ENCODE data around the gene KMT2D.

KMT2D gene

DNA sequence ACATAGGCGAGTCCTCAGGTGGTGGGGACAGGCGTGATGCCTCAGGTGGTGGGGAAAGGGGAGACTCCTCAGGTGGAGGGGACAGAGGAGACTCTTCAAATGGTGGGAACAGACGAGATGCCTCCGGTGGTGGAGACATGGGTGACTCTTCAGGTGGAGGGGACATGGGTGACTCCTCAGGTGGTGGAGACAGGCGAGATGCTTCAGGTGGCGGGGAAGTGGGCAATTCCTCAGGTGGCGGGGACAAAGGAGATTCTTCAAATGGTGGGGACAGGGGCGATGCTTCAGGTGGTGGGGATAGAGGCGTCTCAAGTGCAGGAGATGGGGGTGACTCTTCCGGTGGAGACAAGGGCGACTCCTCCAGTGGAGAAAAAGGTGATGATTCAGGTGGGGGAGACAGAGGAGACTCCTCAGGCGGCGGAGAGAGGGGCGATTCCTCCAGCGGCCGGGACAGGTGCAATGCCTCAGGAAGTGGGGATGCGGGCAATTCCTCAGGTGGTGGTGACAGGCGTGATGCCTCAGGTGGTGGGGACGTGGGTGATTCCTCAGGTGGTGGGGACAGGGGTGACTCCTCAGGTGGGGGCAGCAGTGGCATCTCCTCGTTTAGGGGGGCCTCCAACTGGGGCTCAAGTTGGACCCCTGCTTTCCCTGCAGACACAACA lies 8.7 kb downstream of the KMT2D start:
- DNase-seq: no peak

DNA sequence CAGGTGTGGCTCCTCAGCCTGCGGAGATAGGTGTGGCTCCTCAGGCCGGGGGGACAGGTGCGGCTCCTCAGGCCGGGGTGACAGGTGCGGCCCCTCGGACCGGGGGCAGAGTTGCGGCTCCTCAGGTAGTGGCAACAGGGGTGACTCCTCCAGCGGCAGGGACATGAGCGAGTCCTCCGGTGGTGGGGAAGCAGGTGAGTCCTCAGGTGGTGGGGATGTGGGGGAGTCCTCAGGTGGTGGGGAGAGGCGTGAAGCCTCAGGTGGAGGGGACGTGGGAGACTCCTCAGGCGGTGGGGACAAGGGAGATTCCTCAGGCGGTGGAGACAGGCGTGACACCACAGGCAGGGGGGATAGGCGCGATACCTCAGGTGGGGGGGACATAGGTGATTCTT lies 9.2 kb downstream of the KMT2D start:
- no peak for DNase-seq

DNA sequence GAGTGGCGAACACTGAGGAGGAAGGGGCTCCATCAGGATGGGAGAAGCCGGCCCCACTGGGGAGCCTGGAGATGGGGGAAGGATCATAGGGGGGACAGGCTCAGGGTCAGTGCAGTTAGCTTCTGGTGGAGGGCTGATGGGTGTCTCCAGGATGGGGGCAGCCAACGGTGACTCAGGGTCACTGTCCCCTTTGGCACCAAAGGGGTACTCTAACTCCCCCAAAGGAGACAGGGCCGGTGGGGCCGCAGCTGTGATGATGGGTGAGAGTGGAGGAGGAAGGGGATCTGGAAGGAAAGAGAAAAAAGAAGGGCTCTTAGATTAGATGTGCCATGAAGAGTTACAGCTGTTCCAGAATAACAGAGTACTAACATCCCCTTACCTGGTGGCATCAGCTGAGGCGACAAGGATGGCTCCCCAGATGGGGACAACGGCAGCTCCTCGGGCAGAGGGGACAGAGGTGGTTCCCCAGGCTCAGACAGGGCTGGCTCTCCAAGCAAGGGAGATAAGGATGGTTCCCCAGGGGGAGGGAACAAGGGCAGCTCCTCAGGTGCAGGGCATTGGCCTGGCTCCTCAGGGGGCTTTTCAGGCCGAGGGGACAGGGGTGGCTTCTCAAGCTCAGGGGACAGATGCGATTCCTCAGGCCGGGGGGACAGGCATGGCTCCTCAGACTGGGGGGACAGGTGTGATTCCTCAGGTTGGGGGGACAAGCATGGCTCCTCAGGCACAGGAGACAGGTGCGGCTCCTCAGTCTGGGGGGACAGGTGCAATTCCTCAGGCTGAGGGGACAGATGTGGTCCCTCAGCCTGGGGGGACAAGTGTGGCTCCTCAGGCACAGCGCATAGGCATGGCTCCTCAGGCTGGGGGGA lies 9.9 kb downstream of the KMT2D start:
- no peak for DNase-seq

DNA sequence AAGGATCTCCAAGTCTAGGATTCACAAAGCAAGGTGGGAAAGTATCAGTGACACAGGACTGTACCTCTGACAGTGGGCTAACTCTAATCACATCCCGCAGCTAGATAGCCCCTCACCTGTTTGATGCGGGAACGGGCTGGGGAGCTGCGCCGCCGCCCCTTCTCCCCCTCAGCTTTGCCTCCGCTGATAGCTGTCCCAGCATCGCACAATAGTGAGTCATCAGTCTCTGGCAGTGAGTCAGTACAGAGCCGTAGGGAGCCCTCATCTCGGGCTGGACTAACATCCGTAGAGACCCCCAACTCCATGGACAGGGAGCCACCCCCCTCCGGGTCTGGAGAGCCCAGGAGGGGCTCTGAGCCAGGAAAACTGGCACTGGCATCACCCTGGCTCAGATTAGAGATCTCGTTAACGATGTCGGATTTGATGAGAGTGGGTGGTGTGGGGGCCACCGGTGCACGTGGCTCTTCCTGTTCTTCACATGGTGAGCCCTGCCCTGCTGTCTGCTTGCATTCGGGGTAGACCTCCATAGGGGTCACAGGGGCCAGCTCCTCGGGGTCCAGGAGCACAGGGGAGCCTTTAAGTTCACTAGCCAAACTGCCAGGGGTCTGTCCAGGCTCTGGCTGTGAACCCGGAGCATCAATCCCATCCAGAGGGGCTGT lies 10.9 kb downstream of the KMT2D start:
- DNase-seq: no peak

DNA sequence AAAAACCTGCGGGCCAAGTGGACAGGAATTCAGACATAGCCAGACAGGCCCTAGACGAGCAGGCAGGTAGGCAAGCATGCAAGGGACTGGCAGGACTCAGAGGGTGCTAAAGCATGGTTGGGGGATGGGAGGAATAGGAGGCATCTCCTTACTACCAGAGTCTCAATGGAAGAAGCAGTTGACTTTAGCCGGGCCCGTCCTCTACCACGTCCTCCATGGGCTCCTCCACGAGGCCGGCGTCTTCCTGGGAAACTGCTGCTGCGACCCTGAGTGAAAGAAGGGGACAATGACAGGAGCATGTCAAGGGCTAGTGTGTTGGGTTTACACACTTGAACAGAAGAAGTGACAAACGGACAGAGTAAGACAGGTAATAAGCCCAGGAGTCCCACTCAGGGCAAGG lies 11.6 kb downstream of the KMT2D start:
- no peak for DNase-seq

DNA sequence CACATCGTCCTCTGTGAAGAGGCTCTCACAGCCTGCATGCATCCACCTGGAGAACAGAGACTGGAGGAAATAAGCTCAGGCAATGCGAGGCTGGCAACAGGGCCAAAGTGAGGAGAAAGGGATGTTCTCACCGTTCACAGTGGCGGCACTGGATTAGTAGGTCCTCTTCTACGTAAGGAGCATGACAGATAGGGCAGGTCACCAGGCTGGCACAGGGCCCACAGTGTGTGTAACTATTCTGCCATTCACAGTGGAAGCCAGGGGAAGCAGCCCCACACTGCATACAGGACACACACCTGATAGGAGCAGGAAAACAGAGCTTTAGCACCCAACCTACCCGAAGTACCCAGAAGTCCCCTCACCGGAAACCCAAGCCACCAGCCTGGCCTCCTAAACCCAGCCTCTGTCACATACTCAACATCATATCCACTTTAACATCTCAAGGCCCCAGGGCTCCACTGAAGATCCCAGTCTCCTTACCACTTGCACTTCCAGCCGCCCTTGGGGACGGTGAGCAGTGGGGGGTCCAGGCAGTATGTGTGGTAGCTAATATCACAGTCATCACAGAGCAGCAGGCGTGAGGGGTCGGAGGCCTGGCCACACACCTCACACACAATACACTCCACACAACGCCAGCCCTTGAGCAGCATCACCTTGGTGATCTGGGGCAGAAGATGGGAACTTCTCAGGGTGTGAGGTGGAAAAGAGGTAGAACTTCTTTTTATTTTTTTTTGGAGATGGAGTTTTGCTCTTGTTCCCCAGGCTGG lies 14.3 kb downstream of the KMT2D start:
- DNase-seq: no peak

DNA sequence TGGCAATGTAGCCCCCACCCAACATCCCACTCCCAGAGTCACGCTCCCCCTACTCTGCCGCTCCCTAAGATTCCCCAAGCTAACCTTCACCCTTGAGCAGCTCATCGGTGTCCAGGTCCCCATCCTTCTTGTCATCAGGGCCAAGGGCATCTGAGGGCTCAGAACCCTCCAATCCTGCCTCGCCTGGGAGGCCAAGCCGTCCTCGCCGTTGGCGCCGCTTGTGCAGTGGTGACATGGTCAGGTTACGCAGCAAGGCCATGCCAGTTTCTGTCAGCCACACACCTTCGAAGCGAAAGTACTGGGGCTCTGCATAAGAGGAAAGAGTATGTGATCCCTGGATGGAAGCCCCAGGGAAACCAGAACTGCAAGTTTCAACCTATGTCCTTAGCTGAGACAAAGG lies 15.9 kb downstream of the KMT2D start:
- no peak for DNase-seq

DNA sequence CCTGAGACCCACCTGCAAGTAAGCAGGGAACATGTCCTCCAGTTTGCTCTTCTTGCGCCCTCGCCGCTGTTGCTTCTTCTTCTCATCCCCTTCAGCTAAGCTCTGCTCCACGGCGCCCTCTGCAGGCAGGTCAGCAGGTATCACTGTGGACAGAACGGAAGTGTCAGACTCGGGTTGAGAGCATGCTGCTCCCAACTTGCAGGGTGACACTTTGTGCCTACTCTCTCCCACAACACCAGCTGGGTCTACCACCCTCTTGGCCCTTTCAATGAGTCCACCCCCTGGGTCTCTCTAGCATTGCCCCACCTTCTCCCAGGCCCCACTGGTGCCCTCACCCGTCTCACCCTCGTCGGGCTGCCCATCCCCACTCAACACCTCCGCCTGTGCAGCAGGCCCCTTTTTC lies 16.7 kb downstream of the KMT2D start:
- peak; percentile 48 for DNase-seq

DNA sequence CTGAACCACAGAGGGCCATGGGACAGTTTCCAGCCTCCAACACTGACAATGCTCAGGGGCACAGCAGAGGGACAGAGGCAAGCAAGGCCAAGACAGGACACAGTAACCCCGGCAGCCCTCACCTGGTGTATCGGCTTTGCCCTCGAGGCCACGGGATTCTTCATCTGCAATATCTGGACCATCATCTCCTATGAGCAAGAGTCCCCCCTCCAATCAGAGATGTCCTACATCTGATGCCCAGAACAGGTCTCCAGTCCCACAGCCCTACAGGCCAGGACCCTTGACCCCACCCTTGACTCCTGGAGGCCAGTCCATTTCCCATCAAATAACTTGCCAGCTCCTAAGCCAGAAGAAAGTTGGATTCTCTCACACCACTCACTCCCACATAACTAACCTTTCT lies 17.4 kb downstream of the KMT2D start:
- DNase-seq: no peak

DNA sequence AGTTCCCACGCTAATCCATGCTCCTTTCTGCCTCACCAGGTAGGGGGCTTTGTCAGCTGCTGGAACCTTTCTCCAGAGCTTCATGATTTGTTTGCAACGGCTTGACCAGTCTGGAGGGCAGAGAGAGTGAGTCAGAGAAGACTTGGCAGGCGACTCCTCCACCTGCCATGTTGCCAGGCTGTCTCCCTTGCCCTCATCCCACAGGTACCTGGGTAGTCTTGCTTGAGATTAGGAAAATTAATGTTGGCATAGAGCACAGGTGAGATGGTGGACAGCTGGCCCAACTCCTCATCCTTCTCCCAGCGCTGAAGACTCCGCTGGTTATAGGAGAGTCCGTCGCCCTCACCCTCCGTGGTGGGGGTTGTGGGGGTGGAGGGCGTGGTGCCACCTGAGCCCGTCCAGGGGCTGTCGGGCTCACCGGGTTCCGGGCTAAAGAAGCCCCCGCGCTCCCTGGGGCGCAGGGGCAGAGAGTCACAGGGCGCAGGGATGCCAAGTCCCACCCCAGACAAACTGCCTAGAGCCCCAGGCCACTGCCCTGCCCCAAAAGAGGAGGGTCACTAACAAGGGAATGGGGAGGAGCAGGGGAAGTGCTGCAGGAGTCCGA lies 18.6 kb downstream of the KMT2D start:
- no peak for DNase-seq

DNA sequence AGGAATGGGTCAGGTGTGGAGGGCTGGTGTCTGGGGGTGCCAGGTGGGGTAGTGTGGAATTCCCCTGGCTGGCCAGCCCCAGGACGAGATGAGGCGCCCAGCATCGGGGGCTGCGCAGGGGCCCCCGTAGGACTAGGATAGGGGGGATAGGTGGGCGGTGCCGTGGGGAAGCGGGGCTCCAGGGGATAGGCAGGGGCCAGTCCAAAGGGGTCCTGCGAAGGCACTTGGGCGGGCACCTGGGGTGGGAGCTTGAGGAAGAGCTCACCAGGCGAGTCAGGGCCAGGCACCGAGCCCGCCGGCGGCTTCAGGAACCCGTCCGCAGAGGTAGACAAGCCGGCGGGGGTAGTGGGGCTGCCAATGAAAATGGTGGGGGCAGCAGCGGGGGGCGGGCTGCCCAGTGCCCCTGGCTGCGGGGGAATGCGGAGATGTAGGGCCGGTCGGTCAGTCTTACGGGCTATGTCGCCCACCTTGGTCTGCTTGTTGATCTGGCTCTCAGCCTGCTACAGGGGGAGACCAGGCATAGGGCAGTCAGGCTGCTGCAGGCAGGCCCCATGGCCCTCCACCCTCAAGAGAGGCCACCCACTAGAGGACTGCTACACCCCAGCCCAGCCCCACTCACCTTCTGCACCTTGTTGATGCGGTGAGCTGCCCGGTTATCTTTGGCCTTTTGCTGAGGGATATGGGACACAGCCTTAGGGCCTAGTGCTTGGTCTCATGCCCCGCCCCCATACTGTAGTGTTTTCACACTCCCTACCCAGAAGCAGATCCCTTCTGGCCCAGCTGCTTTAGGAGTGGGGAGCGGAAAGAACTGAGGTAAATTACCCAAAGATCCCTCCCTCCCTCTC lies 19.3 kb downstream of the KMT2D start:
- no peak for DNase-seq

DNA sequence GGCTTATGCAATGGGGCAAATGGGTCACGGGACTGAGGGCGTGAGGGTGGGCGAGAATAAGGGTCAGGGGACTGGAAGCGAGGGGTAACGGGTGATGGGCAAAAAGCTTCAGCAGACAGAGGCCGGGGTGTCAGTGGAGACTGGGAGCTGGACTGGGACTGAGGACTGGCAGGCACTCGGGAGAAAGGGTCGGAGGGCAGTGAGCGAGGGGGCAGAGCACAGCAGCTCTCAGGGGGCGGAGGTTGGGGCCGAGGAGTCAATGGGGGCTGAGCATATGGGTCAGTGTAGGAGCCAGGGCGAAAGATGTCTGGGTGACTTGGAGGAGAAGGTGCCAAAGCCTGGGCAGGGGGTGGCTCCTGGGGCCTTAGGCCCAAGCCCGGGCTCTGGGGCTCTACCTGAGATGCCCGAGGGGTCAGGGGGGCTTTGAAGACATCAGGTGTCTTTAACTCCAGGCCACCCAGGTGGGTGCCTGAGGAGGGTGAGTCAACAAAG lies 20.2 kb downstream of the KMT2D start:
- DNase-seq: no peak

DNA sequence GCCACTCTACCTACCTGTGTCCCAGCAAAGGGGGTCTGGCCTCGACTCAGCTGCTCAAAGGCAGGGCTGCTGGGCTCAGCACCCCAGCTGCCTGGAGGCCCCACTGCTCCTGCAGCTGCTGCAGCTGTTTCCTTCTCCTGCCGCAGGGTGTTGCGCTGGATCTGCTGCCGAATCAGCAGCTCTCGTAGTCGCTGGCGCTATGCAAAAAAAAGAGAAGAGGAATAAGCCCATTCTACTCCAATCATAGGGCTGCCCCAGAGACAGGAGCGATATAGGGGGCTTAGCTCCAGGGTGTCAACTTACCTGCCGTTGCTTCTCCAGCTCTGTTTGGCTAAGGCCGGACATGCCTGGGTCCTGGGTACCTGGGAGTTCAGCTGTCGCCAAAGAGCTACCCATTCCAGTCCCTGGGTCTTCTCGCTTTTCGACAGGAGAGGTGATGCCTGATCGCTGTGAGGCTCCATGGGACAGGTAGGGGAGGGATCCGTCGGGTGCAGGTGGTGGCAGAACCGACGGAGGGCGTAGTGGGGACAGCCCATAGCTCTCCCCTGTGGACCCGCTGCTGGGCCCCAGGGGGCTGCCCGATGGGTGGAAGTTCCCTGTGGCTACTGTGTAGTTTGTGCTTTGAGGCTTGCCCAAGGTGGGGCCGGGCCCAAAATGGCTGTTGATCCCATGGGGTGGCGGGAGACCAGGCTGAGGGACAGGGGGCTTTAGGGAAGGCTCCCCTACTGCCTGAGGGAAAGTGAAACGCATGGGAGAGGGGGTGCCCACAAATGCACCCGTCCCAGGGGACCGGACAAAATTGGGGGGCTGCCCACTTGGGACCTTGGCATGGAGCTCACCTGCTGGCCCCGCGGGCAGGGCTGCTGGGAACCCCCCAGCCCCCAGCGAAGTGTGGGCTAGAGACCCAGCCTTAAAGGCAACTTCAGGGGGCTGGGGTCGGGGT lies 20.9 kb downstream of the KMT2D start:
- DNase-seq: no peak

DNA sequence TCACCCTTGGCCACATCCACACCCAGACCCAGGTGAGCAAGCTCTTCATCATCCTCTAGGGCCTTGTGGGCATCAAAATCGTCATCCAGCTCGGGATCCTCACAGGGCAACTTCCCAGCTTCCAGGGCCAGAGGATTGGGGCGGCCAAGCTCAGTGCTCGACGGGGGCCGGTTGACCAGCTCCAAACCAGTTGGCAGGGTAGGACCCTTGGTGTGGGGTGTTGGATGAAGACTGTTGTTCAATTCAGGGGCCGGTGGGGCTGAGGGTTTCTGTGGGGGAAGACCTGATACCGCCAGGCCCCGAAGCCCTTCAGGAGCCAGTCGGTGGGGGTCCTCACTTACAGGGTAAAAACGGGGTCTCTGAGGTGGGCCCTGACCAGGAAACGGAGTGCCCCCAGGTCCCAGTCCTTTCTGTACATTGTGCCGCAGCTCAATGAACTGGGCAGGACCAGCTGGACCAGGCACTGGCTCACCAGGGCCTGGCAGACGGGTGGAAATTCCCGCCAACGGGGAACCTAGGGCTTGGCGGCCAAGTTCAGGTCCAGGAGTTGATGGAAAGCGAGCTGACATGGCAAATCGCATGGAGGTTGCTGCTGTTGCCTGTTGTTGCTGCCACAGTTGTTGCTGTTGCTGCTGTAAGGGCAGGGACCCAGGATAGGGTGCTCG lies 22.2 kb downstream of the KMT2D start:
- no peak for DNase-seq

DNA sequence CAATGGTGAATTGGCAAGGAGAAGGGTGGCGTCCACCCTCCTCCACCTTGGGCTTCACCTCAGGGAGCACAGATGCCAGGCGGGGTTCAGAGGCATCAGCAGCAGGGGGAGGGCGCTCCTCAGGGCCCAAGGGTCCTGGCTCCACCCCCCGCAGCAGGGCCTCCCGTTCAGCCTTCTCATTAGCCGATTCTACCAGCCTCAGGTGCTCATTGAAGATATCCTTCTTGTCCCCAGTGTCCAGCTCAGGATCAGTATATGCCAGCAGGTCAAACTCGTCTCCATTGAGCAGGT lies 22.7 kb downstream of the KMT2D start:
- DNase-seq: no peak

DNA sequence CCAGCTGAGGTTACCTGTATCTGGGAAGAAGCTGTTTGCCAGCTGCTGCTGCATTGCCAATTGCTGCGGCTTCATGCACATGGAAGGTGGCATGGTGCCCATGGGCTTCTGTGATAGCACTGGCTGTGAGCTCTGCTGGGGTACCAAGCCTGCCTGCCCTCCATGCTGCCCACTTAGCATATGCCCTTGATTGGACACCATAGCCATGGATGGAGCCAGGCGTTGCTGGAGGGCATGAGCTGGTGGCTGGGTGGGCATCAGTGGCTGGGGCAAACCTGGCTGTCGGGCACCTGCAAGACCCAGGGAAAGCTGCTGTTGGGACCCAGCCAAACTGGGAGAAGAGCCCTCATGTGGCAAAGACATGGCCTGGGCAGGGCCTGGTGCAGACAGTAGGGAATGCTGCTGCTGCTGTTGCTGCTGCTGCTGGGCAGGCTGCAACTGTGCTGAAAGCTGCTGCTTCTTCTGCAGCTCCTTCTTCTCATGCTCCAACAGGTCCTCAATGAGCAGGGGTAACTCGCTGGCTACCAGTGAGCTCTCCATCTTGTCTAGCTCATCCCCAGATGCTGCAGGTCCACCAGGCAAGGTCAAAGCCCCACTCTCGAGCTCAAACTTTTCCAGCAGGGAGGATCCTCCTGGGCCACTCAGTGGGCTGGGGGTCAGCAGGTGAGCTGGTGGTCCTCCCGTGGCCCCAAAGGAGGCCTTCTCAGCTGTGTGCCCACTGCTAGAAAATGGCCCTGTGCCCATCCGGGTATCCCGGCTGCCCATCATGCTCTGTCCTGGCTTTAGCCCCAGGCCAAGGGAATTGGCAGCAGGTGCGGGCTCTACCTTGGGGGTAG lies 23.3 kb downstream of the KMT2D start:
- DNase-seq: no peak

DNA sequence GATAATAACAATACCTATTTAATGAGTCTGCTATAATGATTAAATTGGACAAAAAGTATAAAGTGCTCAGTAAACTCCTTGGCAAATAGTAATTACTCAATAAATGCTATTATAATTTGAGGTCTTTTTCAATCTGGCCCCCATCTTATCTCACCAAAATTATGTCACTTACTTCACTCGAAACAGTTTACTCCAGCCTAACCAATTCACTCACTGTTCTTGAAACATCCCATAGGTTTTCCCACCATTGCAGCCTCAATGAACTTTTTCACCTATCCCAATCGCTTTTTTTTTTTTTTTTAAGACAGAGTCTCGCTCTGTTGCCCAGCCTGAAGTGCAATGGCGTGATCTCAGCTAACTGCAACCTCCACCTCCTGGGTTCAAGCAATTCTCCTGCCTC lies 24.6 kb downstream of the KMT2D start:
- DNase-seq: no peak

DNA sequence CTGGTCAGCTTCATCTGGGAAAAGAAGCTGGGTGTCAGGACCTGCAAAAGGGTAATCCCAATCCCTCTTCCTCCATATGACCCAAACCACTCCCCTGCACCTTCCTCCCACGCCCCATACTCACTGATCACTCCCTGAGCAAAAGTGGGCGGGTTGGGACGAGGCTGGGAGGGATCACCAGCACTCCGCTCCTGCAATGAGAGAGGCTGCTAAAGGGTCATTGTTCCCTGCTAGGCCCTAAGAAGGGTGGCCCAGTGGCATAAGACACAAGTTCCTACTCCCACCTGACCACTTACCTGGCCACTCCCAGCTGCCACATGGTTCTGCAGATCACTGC lies 26.3 kb downstream of the KMT2D start:
- DNase-seq: no peak

DNA sequence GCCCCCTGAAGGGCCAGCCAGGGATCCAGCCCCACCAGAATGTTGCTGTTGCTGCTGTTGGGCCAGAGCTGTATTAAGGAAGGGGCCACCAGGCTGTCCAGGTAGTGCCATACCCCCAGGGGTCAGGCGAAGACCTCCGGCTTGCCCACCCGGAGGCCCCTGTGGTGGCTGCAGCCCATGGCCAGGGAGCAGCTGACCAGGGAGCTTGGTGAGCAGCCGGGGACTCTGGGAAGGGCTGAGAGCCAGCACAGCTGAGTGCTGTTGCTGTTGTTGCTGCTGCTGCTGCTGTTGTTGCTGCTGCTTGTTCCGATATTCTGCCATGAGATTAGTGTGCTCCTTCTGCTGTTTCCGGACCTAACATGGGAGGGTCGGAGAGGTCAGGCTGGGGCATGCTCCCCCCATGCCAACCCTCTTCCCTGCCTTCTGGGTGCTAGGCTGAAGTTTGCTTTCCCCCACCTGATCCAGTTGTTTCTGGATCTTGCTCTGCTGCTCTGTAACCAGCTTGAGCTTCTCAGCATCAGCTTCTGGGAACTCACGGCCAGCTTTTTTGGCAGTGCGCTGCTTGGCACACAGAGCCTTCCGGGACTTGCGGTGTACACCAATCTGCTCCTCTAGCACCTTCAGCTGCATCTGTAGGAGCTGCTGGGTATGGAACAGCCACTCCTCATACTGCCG lies 26.8 kb downstream of the KMT2D start:
- DNase-seq: no peak

Data from NCI-H510A treated with DMSO at 0.1 percent for 48 hours (cell line).